ENCODE measurements around the gene C5orf24. TPM values are rescaled to one million over a fixed set of nuclear protein-coding genes. Genes with fewer than 3 reads are reported as not detected.

The C5orf24 gene
- total RNA-seq, 1 experiment from 2014 or later: 18.2 TPM

DNA sequence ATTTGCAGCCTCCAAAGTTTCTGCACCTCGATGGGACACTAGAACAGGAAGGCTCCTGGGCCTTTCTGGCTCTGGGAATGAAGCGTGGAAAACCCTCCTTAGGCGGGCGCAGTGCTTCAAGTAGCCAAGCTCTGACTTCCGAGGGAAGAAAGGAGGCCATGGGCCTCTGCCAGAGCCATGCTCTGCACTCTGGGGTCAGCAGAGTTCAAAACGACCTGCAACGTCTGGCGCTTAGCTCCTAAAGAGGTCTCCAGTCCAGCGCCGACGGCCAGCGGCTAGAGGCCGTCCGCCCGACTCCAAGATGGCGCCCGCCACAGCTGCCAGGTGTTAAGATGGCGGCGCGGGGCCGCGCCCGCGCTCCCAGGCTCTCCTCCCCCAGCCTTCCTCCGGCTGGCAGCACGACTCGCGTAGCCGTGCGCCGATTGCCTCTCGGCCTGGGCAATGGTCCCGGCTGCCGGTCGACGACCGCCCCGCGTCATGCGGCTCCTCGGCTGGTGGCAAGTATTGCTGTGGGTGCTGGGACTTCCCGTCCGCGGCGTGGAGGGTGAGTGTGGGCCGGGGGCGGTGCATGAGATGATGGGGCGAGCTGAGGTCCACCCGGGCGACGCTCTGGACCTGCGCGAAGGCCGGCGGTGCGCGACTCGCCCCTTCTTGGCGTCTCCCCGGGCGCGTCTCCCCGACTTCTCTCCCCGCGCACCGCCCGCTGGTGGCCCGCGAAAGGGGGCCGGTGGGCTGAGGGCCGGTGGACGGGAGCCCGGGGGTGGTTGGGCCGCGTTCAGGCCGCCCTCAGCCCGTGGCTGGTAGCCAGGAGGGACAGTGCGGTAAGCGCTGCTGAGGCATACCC, 28.4 kb downstream of the C5orf24 start, which contains the start of gene TXNDC15:
TSS of gene TXNDC15 (plus strand) at position 385 of the 844 bp plus-strand sequence. CDS start at position 442, 57 bp downstream.
- no TSS peak for BruUV-seq (replicated peaks)

DNA sequence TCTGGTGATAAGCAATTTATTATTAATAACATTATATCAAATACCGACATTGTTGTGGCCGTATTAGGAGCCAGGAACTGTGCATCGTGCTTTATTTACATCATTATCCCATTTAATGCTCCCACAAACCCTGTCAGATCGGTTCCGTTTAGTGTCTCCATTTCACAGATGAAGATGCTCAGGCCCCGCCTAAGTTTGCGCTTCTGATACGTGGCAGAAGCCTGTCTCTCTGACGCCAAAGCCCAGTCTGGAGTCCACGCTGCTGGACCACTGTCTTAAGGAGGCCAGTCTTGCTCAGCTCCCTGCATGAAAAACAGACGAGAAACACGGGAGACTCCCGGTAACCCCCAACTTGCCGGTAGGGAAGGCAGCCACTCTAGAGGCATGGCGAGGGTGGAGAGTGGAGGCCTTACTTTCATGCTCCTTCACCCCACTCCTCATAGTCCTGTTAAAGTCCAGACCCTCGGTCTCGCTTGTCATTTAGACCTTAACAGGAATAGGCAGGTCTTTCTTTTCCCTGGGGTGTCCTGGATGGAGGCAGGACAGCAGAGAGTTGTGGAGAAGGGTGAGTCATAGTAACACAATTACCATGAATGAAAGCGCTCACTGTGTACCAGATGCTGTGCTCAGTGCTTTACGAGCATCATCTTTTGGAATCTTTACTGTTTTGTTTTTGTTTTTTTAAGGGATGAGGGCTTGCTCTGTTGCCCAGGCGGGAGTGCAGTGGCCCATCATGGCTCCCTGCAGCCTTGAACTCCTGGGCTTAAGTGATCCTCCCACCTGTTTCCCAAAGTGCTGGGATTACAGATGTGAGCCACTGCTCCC, 29.3 kb downstream of the C5orf24 start:
- Histone ChIP-seq H3F3A (ENCODE audit: low read length, unreplicated experiment) (no peaks in the 10 kb centered on the region), H3K9me3 (ENCODE audit: low read length) (no peaks in the 10 kb centered on the region), H3K4me1 (ENCODE audit: insufficient read depth, low read length) (peaks cover 6% of the 10 kb centered on the region; the same call in 1 of the 2 replicates), H3K79me2 (ENCODE audit: low read length) (peaks cover 16% of the 10 kb centered on the region), H2AFZ (ENCODE audit: low read length) (peak overlapping the region; percentile 93), H4K20me1 (ENCODE audit: low read length) (no peaks in the 10 kb centered on the region), H3K27me3 (ENCODE audit: low read length) (no peaks in the 10 kb centered on the region), H3K27ac (ENCODE audit: low read length) (peak overlapping the region; percentile 47), H3K4me2 (ENCODE audit: low read length) (peak overlapping the region; percentile 96), H3K9ac (ENCODE audit: low read length) (peak overlapping the region; percentile 80), H3K36me3 (ENCODE audit: low read depth, low read length) (no peaks in the 10 kb centered on the region), H3K4me3 (ENCODE audit: low read length) (peak overlapping the region; percentile 81), H3K9me2 (replicated peaks; ENCODE audit: low read length) (no peaks in the 10 kb centered on the region)
- intact Hi-C loops (cut with micrococcal nuclease): loop anchor here (1.0 kb wide), 1 partner anchor 30 kb away; the partner anchor contains the start of gene PCBD2
- ChIA-PET CTCF (no interaction called here), POLR2A (ENCODE audit: unreplicated experiment) (no interaction called here)
- TSS peak; percentile 48 for BruUV-seq (replicated peaks)
- DNase-seq: peak; percentile 55
- no peak for TF ChIP-seq EZH2 (IDR thresholded peaks at IDR 0.05; ENCODE audit: low read length, unreplicated experiment)
- TF ChIP-seq, protein P1, sequence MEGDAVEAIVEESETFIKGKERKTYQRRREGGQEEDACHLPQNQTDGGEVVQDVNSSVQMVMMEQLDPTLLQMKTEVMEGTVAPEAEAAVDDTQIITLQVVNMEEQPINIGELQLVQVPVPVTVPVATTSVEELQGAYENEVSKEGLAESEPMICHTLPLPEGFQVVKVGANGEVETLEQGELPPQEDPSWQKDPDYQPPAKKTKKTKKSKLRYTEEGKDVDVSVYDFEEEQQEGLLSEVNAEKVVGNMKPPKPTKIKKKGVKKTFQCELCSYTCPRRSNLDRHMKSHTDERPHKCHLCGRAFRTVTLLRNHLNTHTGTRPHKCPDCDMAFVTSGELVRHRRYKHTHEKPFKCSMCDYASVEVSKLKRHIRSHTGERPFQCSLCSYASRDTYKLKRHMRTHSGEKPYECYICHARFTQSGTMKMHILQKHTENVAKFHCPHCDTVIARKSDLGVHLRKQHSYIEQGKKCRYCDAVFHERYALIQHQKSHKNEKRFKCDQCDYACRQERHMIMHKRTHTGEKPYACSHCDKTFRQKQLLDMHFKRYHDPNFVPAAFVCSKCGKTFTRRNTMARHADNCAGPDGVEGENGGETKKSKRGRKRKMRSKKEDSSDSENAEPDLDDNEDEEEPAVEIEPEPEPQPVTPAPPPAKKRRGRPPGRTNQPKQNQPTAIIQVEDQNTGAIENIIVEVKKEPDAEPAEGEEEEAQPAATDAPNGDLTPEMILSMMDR (conservative IDR thresholded peaks at IDR 0.05; ENCODE audit: low read depth, low read length): no peak
- TF ChIP-seq EZH2phosphoT487 (IDR thresholded peaks at IDR 0.05; ENCODE audit: borderline replicate concordance, low read length): no peak
- ATAC-seq: peak; percentile 72

More for the DNA sequence above, 28.4 kb downstream of the C5orf24 start, which contains the start of gene TXNDC15:
- Histone ChIP-seq H3K36me3 (ENCODE audit: low read depth, low read length) (no peaks in the 10 kb centered on the region), H4K20me1 (ENCODE audit: low read length) (no peaks in the 10 kb centered on the region), H3K9me2 (replicated peaks; ENCODE audit: low read length) (no peaks in the 10 kb centered on the region), H3K9ac (ENCODE audit: low read length) (peak within 1 kb of the TSS; percentile 80), H3K4me2 (ENCODE audit: low read length) (peak within 1 kb of the TSS; percentile 96), H3K9me3 (ENCODE audit: low read length) (no peaks in the 10 kb centered on the region), H3K4me3 (ENCODE audit: low read length) (peak within 1 kb of the TSS; percentile 81), H3F3A (ENCODE audit: low read length, unreplicated experiment) (no peaks in the 10 kb centered on the region), H2AFZ (ENCODE audit: low read length) (peak within 1 kb of the TSS; percentile 93), H3K27ac (ENCODE audit: low read length) (peak within 1 kb of the TSS; percentile 47), H3K4me1 (ENCODE audit: insufficient read depth, low read length) (peaks cover 6% of the 10 kb centered on the region; the same call in 1 of the 2 replicates), H3K79me2 (ENCODE audit: low read length) (peaks cover 15% of the 10 kb centered on the region), H3K27me3 (ENCODE audit: low read length) (no peaks in the 10 kb centered on the region)
- CTCF ChIA-PET: no interaction called here
- peak; percentile 78 for ATAC-seq
- POLR2A ChIA-PET (ENCODE audit: unreplicated experiment): no interaction called here
- DNase-seq: peak; percentile 72
- intact Hi-C loops (cut with micrococcal nuclease): no loop called here
- TF ChIP-seq EZH2 (IDR thresholded peaks at IDR 0.05; ENCODE audit: low read length, unreplicated experiment) (no peak), EZH2phosphoT487 (IDR thresholded peaks at IDR 0.05; ENCODE audit: borderline replicate concordance, low read length) (no peak)
- TF ChIP-seq, protein P1 (conservative IDR thresholded peaks at IDR 0.05; ENCODE audit: low read depth, low read length): no peak

All from PC-3 (cell line).